K562 (cell line): Measurements from ENCODE around the gene CMSS1. TPM values are rescaled to one million over a fixed set of nuclear protein-coding genes. Genes with fewer than 3 reads are reported as not detected.

ENCODE experiments used
- ATAC-seq: fragments of 200-7000 bp; cut with Tn5 transposase; 3 replicates; pipeline ENCODE4 v1.9.1; 2020; ENCODE audit warnings: moderate library complexity
- BruUV-seq: library from RNA; stranded (reverse); fragments of 400-500 nt; replicated peaks from 2 replicates; lab custom pipeline; 2021; lab: Mats Ljungman, UMichigan
- CTCF ChIA-PET: fragments of 300-600 bp; formaldehyde crosslinking; extraction: SDS; loops from one replicate; lab custom pipeline; 2021; ENCODE audit warnings: low intra/inter-chr PET ratio; lab: Yijun Ruan, JAX
- POLR2A ChIA-PET: fragments of 300-600, 350-650 bp; sonication (Branson Sonifier 250); formaldehyde crosslinking; extraction: SDS; loops from one replicate; lab custom pipeline; 2021; ENCODE audit warnings: antibody characterized with exemption, inconsistent platforms; lab: Yijun Ruan, JAX
- DNase-seq, 4 experiments: peaks; one replicate each; pipeline versions ENCODE4 v3.0.0 to v3.0.0-alpha.2; 2011 to 2018; ENCODE audit warnings: low spot score in 3 of 4, mixed read lengths in 3 of 4; ENCODE audit errors: extremely low read depth in 1 of 4
- FAIRE-seq: peaks from 2 replicates; lab custom pipeline; 2011; peaks lifted over from hg19 to GRCh38; lab: Jason Lieb, UNC
- H2AFZ ChIP-seq: 2 replicates; pipeline ENCODE4 v1.6.0; 2011; ENCODE audit warnings: low read depth, low read length, control low read depth, inconsistent platforms
- H3K27ac ChIP-seq: fragments of 200-600 bp; 3 replicates; pipeline ENCODE4 v1.8.0; 2011; ENCODE audit warnings: low read depth, mild to moderate bottlenecking, control low read depth, inconsistent platforms, low read length, moderate library complexity, mixed read lengths; ENCODE audit errors: extremely low read depth
- H3K27me3 ChIP-seq, 2 experiments: fragments of 300-600 bp in 1 of 2; 2 replicates in 1 of 2; 3 replicates in 1 of 2; pipeline versions ENCODE4 v1.6.0 to v1.8.0; 2011; ENCODE audit warnings: inconsistent platforms in 2 of 2, low read length in 2 of 2, mild to moderate bottlenecking in 1 of 2, mixed read lengths in 1 of 2, moderate library complexity in 1 of 2; ENCODE audit not compliant: control insufficient read depth in 2 of 2, insufficient read depth in 2 of 2
- H3K36me3 ChIP-seq: fragments of 300-600 bp; 3 replicates; pipeline ENCODE4 v1.8.0; 2011; ENCODE audit warnings: mild to moderate bottlenecking, low read length, inconsistent platforms; ENCODE audit not compliant: control insufficient read depth, insufficient read depth
- H3K4me1 ChIP-seq, 2 experiments: fragments of 200-600 bp in 1 of 2; replicated peaks in 1 of 2; 2 replicates in 1 of 2; 3 replicates in 1 of 2; pipeline versions ENCODE4 v1.5.1 to v1.8.0; 2011; ENCODE audit warnings: inconsistent platforms in 2 of 2, low read length in 2 of 2, mild to moderate bottlenecking in 1 of 2, mixed read lengths in 1 of 2, moderate library complexity in 1 of 2; ENCODE audit not compliant: control insufficient read depth in 2 of 2, insufficient read depth in 2 of 2
- H3K4me2 ChIP-seq: 2 replicates; pipeline ENCODE4 v1.6.1; 2011; ENCODE audit warnings: low read length, control low read depth, inconsistent platforms, mixed read lengths; ENCODE audit not compliant: insufficient read depth
- H3K4me3 ChIP-seq: fragments of 200-600 bp; sonication (generic), shearing (Covaris generic); 2 replicates; pipeline ENCODE4 v1.5.1; 2016; ENCODE audit warnings: control low read depth, inconsistent platforms
- H3K79me2 ChIP-seq: fragments of 200-600 bp; 3 replicates; pipeline ENCODE4 v1.8.0; 2011; ENCODE audit warnings: low read length, inconsistent platforms; ENCODE audit not compliant: control insufficient read depth, insufficient read depth
- H3K9ac ChIP-seq, 2 experiments: 2 replicates each; pipeline versions ENCODE4 v1.6.0 to v1.6.1; 2011; ENCODE audit warnings: low read depth in 2 of 2, low read length in 2 of 2, control low read depth in 1 of 2, inconsistent platforms in 1 of 2, mild to moderate bottlenecking in 1 of 2, mixed read lengths in 1 of 2; ENCODE audit not compliant: insufficient read depth in 1 of 2
- H3K9me1 ChIP-seq: one replicate; pipeline ENCODE4 v1.6.0; 2011; ENCODE audit warnings: inconsistent platforms, mild to moderate bottlenecking, low read length, moderate library complexity; ENCODE audit not compliant: control insufficient read depth, insufficient read depth
- H3K9me3 ChIP-seq: replicated peaks from 2 replicates; pipeline ENCODE4 v1.5.1; 2011; ENCODE audit warnings: low read depth, low read length, inconsistent platforms; ENCODE audit not compliant: control insufficient read depth, insufficient read depth
- H4K20me1 ChIP-seq: replicated peaks from 2 replicates; pipeline ENCODE4 v1.6.1; 2011; ENCODE audit warnings: low read length, inconsistent platforms, mixed read lengths; ENCODE audit not compliant: control insufficient read depth, insufficient read depth
- BCOR ChIP-seq: fragments of 450-650 bp; IDR thresholded peaks from 2 replicates; pipeline ENCODE4 v1.6.1; 2016
- DMBX1 ChIP-seq: fragments of 250-450 bp; sonication (Bioruptor Pico); IDR thresholded peaks from 2 replicates; pipeline ENCODE4 v1.8.0; 2022; ENCODE audit warnings: inconsistent platforms, mild to moderate bottlenecking, moderate library complexity, borderline replicate concordance
- E2F3 ChIP-seq: fragments of 250-450 bp; sonication (Bioruptor Pico); IDR thresholded peaks from 2 replicates; pipeline ENCODE4 v1.4.0; 2020; ENCODE audit warnings: mild to moderate bottlenecking
- FOXA3 ChIP-seq, 2 experiments: fragments of 450-650 bp in 1 of 2; sonication (generic) in 1 of 2; formaldehyde crosslinking; IDR thresholded peaks in 1 of 2; conservative IDR thresholded peaks in 1 of 2; 2 replicates each; pipeline versions ENCODE4 v1.4.0 to v1.8.0; 2020 to 2022; ENCODE audit warnings: mild to moderate bottlenecking in 2 of 2, missing genetic modification reagents in 1 of 2
- KAT2B ChIP-seq: IDR thresholded peaks from one replicate; pipeline ENCODE4 v1.6.1; 2012; ENCODE audit warnings: low read depth, mild to moderate bottlenecking, control low read depth, inconsistent platforms, low read length, moderate library complexity
- MCM7 ChIP-seq, 2 experiments: fragments of 450-650 bp; IDR thresholded peaks; 2 replicates each; pipeline ENCODE4 v1.6.1; 2016 to 2018
- RBM17 ChIP-seq: fragments of 200-400 bp; formaldehyde crosslinking; IDR thresholded peaks from 2 replicates; pipeline ENCODE4 v1.6.1; 2017; ENCODE audit warnings: low read depth, mild to moderate bottlenecking, low read length, borderline replicate concordance
- RCOR1 ChIP-seq, 2 experiments: IDR thresholded peaks; 2 replicates each; pipeline ENCODE4 v1.6.1; 2012; ENCODE audit warnings: low read depth in 2 of 2, low read length in 2 of 2, borderline replicate concordance in 1 of 2, improper control_type of control experiment in 1 of 2
- TRIM28 ChIP-seq: fragments of 450-650 bp; IDR thresholded peaks from 2 replicates; pipeline ENCODE4 v1.6.1; 2017
- ZNF217 ChIP-seq: sonication (generic); formaldehyde crosslinking; IDR thresholded peaks from 2 replicates; pipeline ENCODE4 v1.8.0; 2022; ENCODE audit warnings: mild to moderate bottlenecking, missing genetic modification reagents
- ZNF3 ChIP-seq: fragments of 250-450 bp; sonication (Bioruptor Pico); IDR thresholded peaks from 2 replicates; pipeline ENCODE4 v1.5.0; 2021; ENCODE audit warnings: mild to moderate bottlenecking, moderate library complexity
- WGBS: fragments of 100-300 bp; shearing (Covaris generic); methylation state at CpG from one replicate; pipeline ENCODE4 v1.1.6; 2016; ENCODE audit warnings: low coverage, mixed read lengths; ENCODE audit not compliant: insufficient coverage; ENCODE audit errors: missing lambda C conversion rate; 5-methylcytosine and 5-hydroxymethylcytosine counted together
- in situ Hi-C: fragments of 300-500 bp; cut with MboI; formaldehyde crosslinking; loops from 4 replicates; pipeline ENCODE4 v1.15.0; 2018; ENCODE audit warnings: inconsistent platforms, mixed read lengths
- intact Hi-C: fragments of 100-400 bp; cut with micrococcal nuclease; formaldehyde crosslinking; loops from 2 replicates; pipeline ENCODE4 v1.14.2; 2022
- polyA plus RNA-seq, 8 experiments: library from polyadenylated mRNA; depleted of rRNA in 4 of 8; stranded (reverse) in 5 of 8; unstranded in 3 of 8; fragments of >200 nt; fragmentation: Nextera tagmentation in 2 of 8; fragmentation: Illumina TruSeq in 1 of 8; extraction: Ambion mirVana in 2 of 8; extraction: Trizol in 1 of 8; gene quantifications; 2 replicates each; pipeline versions ENCODE4 v1.2.1 to v1.2.3, GENCODE V29; 2011 to 2014; ENCODE audit warnings: inconsistent platforms in 1 of 8, missing spikeins in 1 of 8
- total RNA-seq, 7 experiments: library from RNA; depleted of rRNA in 6 of 7; stranded (reverse); fragments of >200 nt in 6 of 7; fragmentation: Illumina TruSeq in 2 of 7; extraction: Trizol in 2 of 7; gene quantifications; 2 replicates each; pipeline versions ENCODE4 v1.2.1 to v1.2.3, GENCODE V29; 2011 to 2021; ENCODE audit warnings: low replicate concordance in 1 of 7
- TF ChIP-seq, protein P1 (sequence below): fragments of 250-450 bp; sonication (Bioruptor Pico); IDR thresholded peaks from 2 replicates; pipeline ENCODE4 v1.4.0; 2020; ENCODE audit warnings: mild to moderate bottlenecking, moderate library complexity
- TF ChIP-seq, protein P2 (sequence below), 2 experiments: fragments of 450-650 bp; IDR thresholded peaks; 2 replicates each; pipeline ENCODE4 v1.6.1; 2016
- TF ChIP-seq, protein P3 (sequence below): sonication (generic); IDR thresholded peaks from 2 replicates; pipeline ENCODE4 v1.6.1; 2016

The CMSS1 gene
- total and polyA plus RNA-seq, 9 of the 15 experiments (the other 6 are each of a cell fraction or from before 2014, with no cell fraction given), result 46.9 to 109 (median 72.3) TPM

DNA sequence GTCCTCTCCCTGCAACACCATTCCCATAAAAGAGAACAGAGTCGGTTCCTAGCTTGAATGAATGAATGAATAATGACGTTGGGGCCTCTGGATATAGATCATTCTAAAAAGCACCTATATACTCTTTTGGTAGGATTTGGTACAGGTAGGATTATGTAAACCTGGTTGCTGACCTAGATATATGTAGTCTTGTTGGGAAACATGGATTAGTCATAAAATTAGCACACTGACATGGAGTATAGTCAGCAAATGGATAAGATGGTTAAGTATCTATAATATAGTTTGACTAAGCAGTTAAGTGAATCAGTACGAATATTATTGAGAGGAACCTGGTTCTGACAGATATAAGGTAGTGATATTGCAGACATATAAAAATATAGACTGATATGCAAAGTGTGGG is 154.1 kb downstream of the CMSS1 start (continued):
- TF ChIP-seq, protein P1, sequence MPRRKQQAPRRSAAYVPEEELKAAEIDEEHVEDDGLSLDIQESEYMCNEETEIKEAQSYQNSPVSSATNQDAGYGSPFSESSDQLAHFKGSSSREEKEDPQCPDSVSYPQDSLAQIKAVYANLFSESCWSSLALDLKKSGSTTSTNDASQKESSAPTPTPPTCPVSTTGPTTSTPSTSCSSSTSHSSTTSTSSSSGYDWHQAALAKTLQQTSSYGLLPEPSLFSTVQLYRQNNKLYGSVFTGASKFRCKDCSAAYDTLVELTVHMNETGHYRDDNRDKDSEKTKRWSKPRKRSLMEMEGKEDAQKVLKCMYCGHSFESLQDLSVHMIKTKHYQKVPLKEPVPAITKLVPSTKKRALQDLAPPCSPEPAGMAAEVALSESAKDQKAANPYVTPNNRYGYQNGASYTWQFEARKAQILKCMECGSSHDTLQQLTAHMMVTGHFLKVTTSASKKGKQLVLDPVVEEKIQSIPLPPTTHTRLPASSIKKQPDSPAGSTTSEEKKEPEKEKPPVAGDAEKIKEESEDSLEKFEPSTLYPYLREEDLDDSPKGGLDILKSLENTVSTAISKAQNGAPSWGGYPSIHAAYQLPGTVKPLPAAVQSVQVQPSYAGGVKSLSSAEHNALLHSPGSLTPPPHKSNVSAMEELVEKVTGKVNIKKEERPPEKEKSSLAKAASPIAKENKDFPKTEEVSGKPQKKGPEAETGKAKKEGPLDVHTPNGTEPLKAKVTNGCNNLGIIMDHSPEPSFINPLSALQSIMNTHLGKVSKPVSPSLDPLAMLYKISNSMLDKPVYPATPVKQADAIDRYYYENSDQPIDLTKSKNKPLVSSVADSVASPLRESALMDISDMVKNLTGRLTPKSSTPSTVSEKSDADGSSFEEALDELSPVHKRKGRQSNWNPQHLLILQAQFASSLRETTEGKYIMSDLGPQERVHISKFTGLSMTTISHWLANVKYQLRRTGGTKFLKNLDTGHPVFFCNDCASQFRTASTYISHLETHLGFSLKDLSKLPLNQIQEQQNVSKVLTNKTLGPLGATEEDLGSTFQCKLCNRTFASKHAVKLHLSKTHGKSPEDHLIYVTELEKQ (CRISPR knock-in tag), result no peak
- no peak for TF ChIP-seq TRIM28
- no peak for TF ChIP-seq DMBX1 (CRISPR knock-in tag)
- TF ChIP-seq ZNF3, result no peak
- TF ChIP-seq RBM17, result no peak
- no peak for TF ChIP-seq RCOR1 (IDR thresholded peaks at IDR 0.05; ENCODE audit: borderline replicate concordance in 1 of 2, low read depth in 2 of 2, low read length in 2 of 2)
- no peak for TF ChIP-seq E2F3 (CRISPR knock-in tag)
- TF ChIP-seq, all 486 proteins: peak for 0

DNA sequence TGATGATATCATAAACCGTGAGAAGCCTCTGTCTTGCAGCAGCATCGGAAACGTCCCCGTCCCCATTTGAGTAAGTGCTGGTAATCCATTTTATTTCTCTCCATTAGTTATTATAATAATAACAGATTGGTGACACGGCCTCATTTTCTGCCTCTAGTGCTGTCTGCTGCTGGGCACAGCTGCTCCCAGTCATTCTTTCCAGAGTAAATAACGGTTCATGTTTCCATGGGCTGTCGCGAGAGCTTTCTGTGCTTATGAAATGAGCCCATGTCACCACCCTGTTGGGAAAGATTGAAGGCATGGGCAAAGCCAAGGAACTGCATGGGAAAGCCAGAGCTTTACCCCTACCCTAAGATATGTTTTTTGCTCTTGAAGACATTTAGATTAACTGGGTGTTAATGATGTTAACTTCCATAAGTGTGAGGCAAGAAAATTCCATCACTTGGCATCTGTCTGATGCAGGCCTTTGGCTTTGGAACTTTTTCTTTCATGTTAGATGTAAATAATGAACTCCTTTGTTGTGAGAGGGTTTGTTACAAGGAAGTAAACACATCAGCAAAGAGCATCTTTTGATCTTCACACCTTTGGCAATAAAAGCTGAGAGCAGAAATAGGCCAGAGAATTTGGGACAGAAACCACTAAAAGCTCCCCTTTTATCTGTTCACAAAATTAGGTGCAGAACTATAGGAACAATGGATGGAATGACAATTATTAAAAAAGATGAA is 154.9 kb downstream of the CMSS1 start:
- Histone ChIP-seq H3K79me2 (no peaks in the 10 kb centered on the region), H2AFZ (no peak overlapping the region), H3K4me3 (no peak overlapping the region), H3K9ac (no peak overlapping the region), H3K4me1 (no peaks in the 10 kb centered on the region), H3K4me2 (no peak overlapping the region), H3K27me3 (no peaks in the 10 kb centered on the region), H4K20me1 (no peaks in the 10 kb centered on the region), H3K27ac (no peak overlapping the region), H3K36me3 (no peaks in the 10 kb centered on the region), H3K9me1 (no peaks in the 10 kb centered on the region), H3K9me3 (no peaks in the 10 kb centered on the region)
- ChIA-PET POLR2A (no interaction called here), CTCF (no interaction called here)
- 88% methylated on average over 8 of the region's 8 CpGs for WGBS
- intact Hi-C loops (no loop called here), in situ Hi-C loops (no loop called here)
- FAIRE-seq (no peak), ATAC-seq (no peak), DNase-seq (no peak)
- no TSS peak for BruUV-seq
- TF ChIP-seq KAT2B (no peak), FOXA3 (CRISPR knock-in tag; conservative IDR thresholded peaks at IDR 0.05 in 1 of 2, IDR thresholded peaks at IDR 0.05 in 1 of 2) (no peak), ZNF217 (CRISPR knock-in tag) (no peak), BCOR (no peak), MCM7 (IDR thresholded peaks at IDR 0.05) (no peak)
- TF ChIP-seq, protein P2, sequence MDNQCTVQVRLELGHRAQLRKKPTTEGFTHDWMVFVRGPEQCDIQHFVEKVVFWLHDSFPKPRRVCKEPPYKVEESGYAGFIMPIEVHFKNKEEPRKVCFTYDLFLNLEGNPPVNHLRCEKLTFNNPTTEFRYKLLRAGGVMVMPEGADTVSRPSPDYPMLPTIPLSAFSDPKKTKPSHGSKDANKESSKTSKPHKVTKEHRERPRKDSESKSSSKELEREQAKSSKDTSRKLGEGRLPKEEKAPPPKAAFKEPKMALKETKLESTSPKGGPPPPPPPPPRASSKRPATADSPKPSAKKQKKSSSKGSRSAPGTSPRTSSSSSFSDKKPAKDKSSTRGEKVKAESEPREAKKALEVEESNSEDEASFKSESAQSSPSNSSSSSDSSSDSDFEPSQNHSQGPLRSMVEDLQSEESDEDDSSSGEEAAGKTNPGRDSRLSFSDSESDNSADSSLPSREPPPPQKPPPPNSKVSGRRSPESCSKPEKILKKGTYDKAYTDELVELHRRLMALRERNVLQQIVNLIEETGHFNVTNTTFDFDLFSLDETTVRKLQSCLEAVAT (IDR thresholded peaks at IDR 0.05), result no peak
- TF ChIP-seq, protein P3, sequence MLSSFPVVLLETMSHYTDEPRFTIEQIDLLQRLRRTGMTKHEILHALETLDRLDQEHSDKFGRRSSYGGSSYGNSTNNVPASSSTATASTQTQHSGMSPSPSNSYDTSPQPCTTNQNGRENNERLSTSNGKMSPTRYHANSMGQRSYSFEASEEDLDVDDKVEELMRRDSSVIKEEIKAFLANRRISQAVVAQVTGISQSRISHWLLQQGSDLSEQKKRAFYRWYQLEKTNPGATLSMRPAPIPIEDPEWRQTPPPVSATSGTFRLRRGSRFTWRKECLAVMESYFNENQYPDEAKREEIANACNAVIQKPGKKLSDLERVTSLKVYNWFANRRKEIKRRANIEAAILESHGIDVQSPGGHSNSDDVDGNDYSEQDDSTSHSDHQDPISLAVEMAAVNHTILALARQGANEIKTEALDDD, result no peak
